Uterus (tissue), 4 donors: Measurements from ENCODE around the gene MICU2. TPM values are rescaled to one million over a fixed set of nuclear protein-coding genes. Genes with fewer than 3 reads are reported as not detected.

Experiments used
- DNase-seq, 2 donors: peaks; one replicate each; pipeline ENCODE4 v3.0.0-alpha.2; 2019 to 2020
- H3K27ac ChIP-seq, 2 donors: fragments of 200-600 bp; sonication (generic); 1 replicate in 1 of 2; 2 replicates in 1 of 2; pipeline ENCODE4 v1.5.1; 2016 to 2018
- H3K27me3 ChIP-seq, 2 donors: fragments of 200-600 bp; sonication (generic); one replicate each; pipeline ENCODE4 v1.5.1; 2018 to 2019; ENCODE audit warnings: control low read depth in 1 of 2
- H3K36me3 ChIP-seq, 2 donors: fragments of 200-600 bp; sonication (generic); one replicate each; pipeline ENCODE4 v1.5.1; 2019; ENCODE audit warnings: control low read depth in 1 of 2
- H3K4me1 ChIP-seq, 2 donors: fragments of 200-600 bp; sonication (generic); one replicate each; pipeline ENCODE4 v1.5.1; 2018 to 2019; ENCODE audit warnings: control low read depth in 1 of 2
- H3K4me3 ChIP-seq, 2 donors: fragments of 200-600 bp; sonication (generic); 1 replicate in 1 of 2; 2 replicates in 1 of 2; pipeline ENCODE4 v1.5.1; 2018 to 2019; ENCODE audit warnings: mild to moderate bottlenecking in 1 of 2
- H3K9me3 ChIP-seq, 2 donors: fragments of 200-600 bp; sonication (generic); one replicate each; pipeline ENCODE4 v1.5.1; 2019; ENCODE audit warnings: control low read depth in 1 of 2
- POLR2A ChIP-seq, 2 donors: fragments of 450-650 bp; IDR thresholded peaks; one replicate each; pipeline ENCODE4 v1.6.1; 2016; ENCODE audit warnings: antibody characterized with exemption in 2 of 2, mild to moderate bottlenecking in 1 of 2, moderate library complexity in 1 of 2
- intact Hi-C: fragments of 100-400 bp; cut with DNase I; formaldehyde crosslinking; loops from one replicate; pipeline ENCODE4 v1.15.1; 2023; ENCODE audit warnings: low total_unique reads
- total RNA-seq, 4 donors: library from RNA; depleted of rRNA in 3 of 4; stranded (reverse); fragments of >200 nt in 3 of 4; gene quantifications; one replicate each; pipeline versions ENCODE4 v1.1.0 to v1.2.4, GENCODE V29; 2014 to 2023
- TF ChIP-seq, protein P1 (sequence below), 4 experiments: fragments of 200-600 bp in 2 of 4; fragments of 450-650 bp in 2 of 4; sonication (generic) in 2 of 4; IDR thresholded peaks; one replicate each; pipeline ENCODE4 v1.5.1; 2016 to 2019; ENCODE audit warnings: antibody characterized with exemption in 4 of 4, mild to moderate bottlenecking in 2 of 4, moderate library complexity in 1 of 4
- donor health status: DM: yes; HTN: yes; CAD: no.

The MICU2 gene
- total RNA-seq, 4 donors from 2014 or later: 19.4 to 141 (median 36.8) TPM

DNA sequence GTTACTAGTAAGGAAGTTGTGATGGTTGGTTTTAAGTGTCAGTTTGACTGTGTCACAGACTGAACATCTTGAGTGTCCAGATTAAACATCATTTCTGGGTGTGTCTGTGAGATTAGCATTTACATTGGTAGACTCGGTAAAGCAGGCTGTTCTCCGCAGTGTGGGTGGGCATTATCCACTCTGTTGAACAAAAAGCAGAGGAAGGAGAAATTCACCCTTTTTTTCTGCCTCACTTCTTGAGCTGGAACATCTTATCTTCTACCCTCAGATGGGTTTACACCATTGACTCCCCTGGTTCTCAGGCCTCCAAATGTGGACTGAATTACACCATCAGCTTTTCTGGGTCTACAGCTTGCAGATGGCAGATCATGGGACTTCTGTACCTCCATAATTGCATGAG lies 81.1 kb downstream of the MICU2 start:
- Histone ChIP-seq H3K27me3 (no peaks in the 10 kb centered on the region), H3K9me3 (no peaks in the 10 kb centered on the region), H3K4me3 (no peak overlapping the region), H3K36me3 (no peaks in the 10 kb centered on the region), H3K4me1 (no peaks in the 10 kb centered on the region), H3K27ac (no peak overlapping the region)
- DNase-seq: no peak
- intact Hi-C loops: no loop called here
- TF ChIP-seq, protein P1, sequence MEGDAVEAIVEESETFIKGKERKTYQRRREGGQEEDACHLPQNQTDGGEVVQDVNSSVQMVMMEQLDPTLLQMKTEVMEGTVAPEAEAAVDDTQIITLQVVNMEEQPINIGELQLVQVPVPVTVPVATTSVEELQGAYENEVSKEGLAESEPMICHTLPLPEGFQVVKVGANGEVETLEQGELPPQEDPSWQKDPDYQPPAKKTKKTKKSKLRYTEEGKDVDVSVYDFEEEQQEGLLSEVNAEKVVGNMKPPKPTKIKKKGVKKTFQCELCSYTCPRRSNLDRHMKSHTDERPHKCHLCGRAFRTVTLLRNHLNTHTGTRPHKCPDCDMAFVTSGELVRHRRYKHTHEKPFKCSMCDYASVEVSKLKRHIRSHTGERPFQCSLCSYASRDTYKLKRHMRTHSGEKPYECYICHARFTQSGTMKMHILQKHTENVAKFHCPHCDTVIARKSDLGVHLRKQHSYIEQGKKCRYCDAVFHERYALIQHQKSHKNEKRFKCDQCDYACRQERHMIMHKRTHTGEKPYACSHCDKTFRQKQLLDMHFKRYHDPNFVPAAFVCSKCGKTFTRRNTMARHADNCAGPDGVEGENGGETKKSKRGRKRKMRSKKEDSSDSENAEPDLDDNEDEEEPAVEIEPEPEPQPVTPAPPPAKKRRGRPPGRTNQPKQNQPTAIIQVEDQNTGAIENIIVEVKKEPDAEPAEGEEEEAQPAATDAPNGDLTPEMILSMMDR (IDR thresholded peaks at IDR 0.05): no peak
- TF ChIP-seq POLR2A (IDR thresholded peaks at IDR 0.05): no peak

DNA sequence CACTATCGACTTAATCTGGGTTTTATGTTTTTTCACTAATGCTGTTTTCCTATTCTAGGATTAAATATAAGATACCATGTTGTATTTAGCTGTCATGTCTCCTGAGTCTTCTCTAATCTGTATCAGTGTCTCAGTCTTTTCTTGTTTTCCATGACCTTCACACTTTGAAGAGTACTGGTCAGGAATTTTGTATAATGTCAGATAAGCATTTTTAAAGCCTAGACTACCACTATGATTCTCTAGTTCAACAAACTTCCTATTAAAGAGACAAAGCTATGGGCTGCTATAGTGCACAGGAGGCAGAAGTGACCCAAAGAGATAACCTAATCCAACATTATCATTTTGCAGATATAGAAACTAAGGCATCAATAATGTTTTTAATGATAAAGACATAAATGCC lies 81.8 kb downstream of the MICU2 start:
- Histone ChIP-seq H3K36me3 (no peaks in the 10 kb centered on the region), H3K9me3 (no peaks in the 10 kb centered on the region), H3K4me1 (no peaks in the 10 kb centered on the region), H3K4me3 (no peak overlapping the region), H3K27ac (no peak overlapping the region), H3K27me3 (no peaks in the 10 kb centered on the region)
- intact Hi-C loops: no loop called here
- no peak for DNase-seq
- TF ChIP-seq, protein P1 (IDR thresholded peaks at IDR 0.05): no peak
- no peak for TF ChIP-seq POLR2A (IDR thresholded peaks at IDR 0.05)

- no peaks in the 10 kb centered on the region for H3K9me3 ChIP-seq
- H3K36me3 ChIP-seq: no peaks in the 10 kb centered on the region
- no peak overlapping the region for H3K4me3 ChIP-seq
- DNase-seq: no peak
- no peak overlapping the region for H3K27ac ChIP-seq
- no peak for TF ChIP-seq POLR2A (IDR thresholded peaks at IDR 0.05)
- TF ChIP-seq, protein P1 (IDR thresholded peaks at IDR 0.05): no peak
- H3K4me1 ChIP-seq: no peaks in the 10 kb centered on the region
- intact Hi-C loops: no loop called here
- H3K27me3 ChIP-seq: no peaks in the 10 kb centered on the region
These were observed 85.3 kb downstream of the MICU2 start for GRCh38 chr13:21518617-21519144.

DNA sequence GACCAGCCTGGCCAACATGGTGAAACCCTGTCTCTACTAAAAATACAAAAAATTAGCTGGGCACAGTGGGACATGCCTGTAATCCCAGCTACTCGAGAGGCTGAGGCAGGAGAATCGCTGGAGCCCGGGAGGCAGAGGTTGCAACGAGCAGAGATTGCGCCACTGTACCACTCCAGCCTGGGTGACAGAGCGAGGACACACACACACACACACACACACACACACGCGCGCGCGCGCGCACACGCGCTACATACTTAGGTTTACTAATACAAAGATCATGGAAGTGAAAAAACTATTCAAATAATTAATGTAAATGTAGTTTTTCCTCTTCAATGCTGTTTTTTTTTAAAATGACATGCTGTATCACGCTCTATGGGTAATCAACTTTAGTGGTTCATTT lies 86.4 kb downstream of the MICU2 start:
- H3K27me3 ChIP-seq: no peaks in the 10 kb centered on the region
- intact Hi-C loops: no loop called here
- no peak overlapping the region for H3K27ac ChIP-seq
- no peaks in the 10 kb centered on the region for H3K9me3 ChIP-seq
- H3K4me3 ChIP-seq: no peak overlapping the region
- no peaks in the 10 kb centered on the region for H3K36me3 ChIP-seq
- no peaks in the 10 kb centered on the region for H3K4me1 ChIP-seq
- no peak for DNase-seq
- TF ChIP-seq, protein P1 (IDR thresholded peaks at IDR 0.05): no peak
- no peak for TF ChIP-seq POLR2A (IDR thresholded peaks at IDR 0.05)

GRCh38 chr13:21516805-21517204 lies 87.2 kb downstream of the MICU2 start:
- Histone ChIP-seq H3K27ac (no peak overlapping the region), H3K27me3 (no peaks in the 10 kb centered on the region), H3K4me3 (no peak overlapping the region), H3K4me1 (no peaks in the 10 kb centered on the region), H3K9me3 (no peaks in the 10 kb centered on the region), H3K36me3 (no peaks in the 10 kb centered on the region)
- intact Hi-C loops: no loop called here
- TF ChIP-seq, protein P1 (IDR thresholded peaks at IDR 0.05): no peak
- no peak for DNase-seq
